ENCODE data around the gene ULK3. TPM values are rescaled to one million over a fixed set of nuclear protein-coding genes. Genes with fewer than 3 reads are reported as not detected.

Gene ULK3
- 33.4 and 36.1 TPM in 2 replicates for total RNA-seq

GRCh38 chr15:74842581-74843444 is at the start of gene ULK3:
Gene ULK3, minus strand, starts transcription at chr15:74843156. Its CDS starts 51 bp downstream, at chr15:74843105.

GRCh38 chr15:74889883-74890664 is 47.1 kb upstream of the ULK3 start, which contains the start of gene MPI:
Gene MPI, plus strand, starts transcription at chr15:74890042. Its CDS starts 32 bp downstream, at chr15:74890074.

GRCh38 chr15:74873036-74873755 is 30.2 kb upstream of the ULK3 start, which contains the start of gene SCAMP2:
Gene SCAMP2, minus strand, starts transcription at chr15:74873365. Its CDS starts 110 bp downstream, at chr15:74873255.

GRCh38 chr15:74826364-74826819 is 16.6 kb downstream of the ULK3 start, which contains the start of gene CPLX3:
Gene CPLX3, plus strand, starts transcription at chr15:74826627. Its CDS starts 77 bp downstream, at chr15:74826704.

GRCh38 chr15:74812533-74812932 is 30.4 kb downstream of the ULK3 start, which contains the start of gene LMAN1L:
Gene LMAN1L, plus strand, starts transcription at chr15:74812835. Its CDS starts 20 bp downstream, at chr15:74812855.

Other genes with a start within 250 kb of the ULK3 start
- gene CLK3, start 227.3 kb downstream of the ULK3 start, total RNA-seq = 63.9 and 64.1 TPM in 2 replicates
- gene EDC3, start 147.1 kb downstream of the ULK3 start, total RNA-seq = 15.8 and 16.1 TPM in 2 replicates
- gene CYP1A1, start 117.6 kb downstream of the ULK3 start, total RNA-seq = 30.3 and 34.7 TPM in 2 replicates
- gene CYP1A2, start 94.3 kb downstream of the ULK3 start, total RNA-seq = not detected in 2 replicates
- gene CSK, start 61.1 kb downstream of the ULK3 start, total RNA-seq = 30.0 and 30.9 TPM in 2 replicates
- gene LMAN1L, start 30.3 kb downstream of the ULK3 start, total RNA-seq = not detected in 2 replicates
- not detected in 2 replicates for gene CPLX3, start 16.5 kb downstream of the ULK3 start, total RNA-seq
- gene SCAMP2, start 30.2 kb upstream of the ULK3 start, total RNA-seq = 71.6 and 77.7 TPM in 2 replicates
- 35.4 and 42.9 TPM in 2 replicates for gene MPI, start 46.9 kb upstream of the ULK3 start, total RNA-seq
- gene FAM219B, start 63.7 kb upstream of the ULK3 start, total RNA-seq = 21.5 and 21.8 TPM in 2 replicates
- gene COX5A, start 94.9 kb upstream of the ULK3 start, total RNA-seq = 199 and 206 TPM in 2 replicates
- 24.3 and 27.0 TPM in 2 replicates for gene RPP25, start 113.6 kb upstream of the ULK3 start, total RNA-seq
- 3.6 and 4.3 TPM in 2 replicates for gene SCAMP5, start 152.4 kb upstream of the ULK3 start, total RNA-seq
- gene PPCDC, start 180.4 kb upstream of the ULK3 start, total RNA-seq = 19.5 and 28.9 TPM in 2 replicates

All from mammary microvascular endothelial cell (primary cell).